Activated CD8-positive, alpha-beta T cell treated with anti-CD3 and anti-CD28 coated beads for 36 hours (primary cell): ENCODE data around the gene SUPT3H. TPM values are rescaled to one million over a fixed set of nuclear protein-coding genes. Genes with fewer than 3 reads are reported as not detected.

Experiments
- ATAC-seq: fragments of 200-7000 bp; cut with Tn5 transposase; one replicate; pipeline ENCODE4 v1.10.0; 2021; ENCODE audit warnings: mild to moderate bottlenecking, moderate library complexity
- CTCF ChIA-PET: fragments of 350-600 bp; sonication (Branson Sonifier 250); formaldehyde crosslinking; loops from one replicate; lab custom pipeline; 2021; ENCODE audit warnings: antibody characterized with exemption; lab: Charles Lee
- POLR2A ChIA-PET: fragments of 350-600 bp; sonication (Branson Sonifier 250); formaldehyde crosslinking; loops from one replicate; lab custom pipeline; 2021; ENCODE audit warnings: antibody characterized with exemption; lab: Charles Lee
- DNase-seq: peaks from one replicate; pipeline ENCODE4 v3.0.0-alpha.2; 2020
- H3K27ac Mint-ChIP-seq: one replicate; pipeline ENCODE4 v1.8.0; 2021; ENCODE audit warnings: mild to moderate bottlenecking, mixed read lengths
- H3K27me3 Mint-ChIP-seq: one replicate; pipeline ENCODE4 v1.8.0; 2021; ENCODE audit warnings: mixed read lengths
- H3K36me3 Mint-ChIP-seq: one replicate; pipeline ENCODE4 v1.8.0; 2021; ENCODE audit warnings: low read depth, mixed read lengths
- H3K4me1 Mint-ChIP-seq: one replicate; pipeline ENCODE4 v1.8.0; 2021; ENCODE audit warnings: low read depth, mixed read lengths
- H3K4me3 Mint-ChIP-seq: one replicate; pipeline ENCODE4 v1.8.0; 2021; ENCODE audit warnings: mild to moderate bottlenecking, moderate library complexity, mixed read lengths
- H3K9me3 Mint-ChIP-seq: one replicate; pipeline ENCODE4 v1.8.0; 2021; ENCODE audit warnings: mixed read lengths
- intact Hi-C: fragments of 100-400 bp; cut with micrococcal nuclease; formaldehyde crosslinking; loops from one replicate; pipeline ENCODE4 v1.10.0; 2022
- total RNA-seq, 2 experiments: library from RNA; stranded (reverse); gene quantifications; one replicate each; pipeline ENCODE4 v1.2.3, GENCODE V29; 2021
- TF ChIP-seq, protein P1 (sequence below): fragments of 200-600 bp; IDR thresholded peaks from one replicate; pipeline ENCODE4 v1.8.0; 2022; ENCODE audit warnings: antibody characterized with exemption, mild to moderate bottlenecking

SUPT3H gene
- total RNA-seq, 2 experiments from 2014 or later: 20.0 to 20.2 TPM

DNA sequence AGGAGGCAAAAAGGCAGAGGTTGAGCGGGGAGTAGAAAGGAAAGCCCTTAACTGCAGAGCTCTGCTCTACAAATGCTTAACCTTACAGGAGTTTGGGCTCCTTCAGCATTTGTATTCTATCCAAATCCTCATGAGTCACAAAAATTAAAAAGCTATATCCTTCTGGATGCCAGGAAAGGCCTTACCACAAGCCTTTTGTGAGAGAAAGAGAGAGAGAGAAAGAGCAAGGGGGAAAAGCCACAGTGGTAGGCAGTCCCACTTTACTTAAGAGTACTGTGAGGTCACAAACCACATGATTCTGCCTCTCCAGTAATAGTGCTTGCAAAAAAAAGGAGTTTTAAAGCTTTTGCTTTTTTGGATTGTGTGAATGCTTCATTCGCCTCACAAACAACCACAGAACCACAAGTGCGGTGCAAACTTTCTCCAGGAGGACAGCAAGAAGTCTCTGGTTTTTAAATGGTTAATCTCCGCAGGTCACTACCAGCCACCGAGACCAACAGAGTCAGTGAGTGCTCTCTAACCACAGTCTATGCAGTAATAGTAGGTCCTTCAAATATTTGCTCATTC lies 49.7 kb downstream of the SUPT3H start, which contains the start of gene RUNX2:
TSS of gene RUNX2 (plus strand) at position 375 of the 567 bp plus-strand sequence. CDS start 397 bp downstream, outside the sequence.
- ChIA-PET CTCF (interaction anchor here (0.8 kb wide), 1 partner anchor 29 kb away, joined by 3 read pairs; no protein-coding TSS in a partner anchor), POLR2A (no interaction called here)
- TF ChIP-seq, protein P1, sequence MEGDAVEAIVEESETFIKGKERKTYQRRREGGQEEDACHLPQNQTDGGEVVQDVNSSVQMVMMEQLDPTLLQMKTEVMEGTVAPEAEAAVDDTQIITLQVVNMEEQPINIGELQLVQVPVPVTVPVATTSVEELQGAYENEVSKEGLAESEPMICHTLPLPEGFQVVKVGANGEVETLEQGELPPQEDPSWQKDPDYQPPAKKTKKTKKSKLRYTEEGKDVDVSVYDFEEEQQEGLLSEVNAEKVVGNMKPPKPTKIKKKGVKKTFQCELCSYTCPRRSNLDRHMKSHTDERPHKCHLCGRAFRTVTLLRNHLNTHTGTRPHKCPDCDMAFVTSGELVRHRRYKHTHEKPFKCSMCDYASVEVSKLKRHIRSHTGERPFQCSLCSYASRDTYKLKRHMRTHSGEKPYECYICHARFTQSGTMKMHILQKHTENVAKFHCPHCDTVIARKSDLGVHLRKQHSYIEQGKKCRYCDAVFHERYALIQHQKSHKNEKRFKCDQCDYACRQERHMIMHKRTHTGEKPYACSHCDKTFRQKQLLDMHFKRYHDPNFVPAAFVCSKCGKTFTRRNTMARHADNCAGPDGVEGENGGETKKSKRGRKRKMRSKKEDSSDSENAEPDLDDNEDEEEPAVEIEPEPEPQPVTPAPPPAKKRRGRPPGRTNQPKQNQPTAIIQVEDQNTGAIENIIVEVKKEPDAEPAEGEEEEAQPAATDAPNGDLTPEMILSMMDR: no peak
- intact Hi-C loops: no loop called here
- Mint-ChIP-seq H3K27ac (peak within 1 kb of the TSS; percentile 89), H3K36me3 (peaks cover 5% of the 10 kb centered on the region), H3K27me3 (no peaks in the 10 kb centered on the region), H3K4me1 (peaks cover 81% of the 10 kb centered on the region), H3K4me3 (peak within 1 kb of the TSS; percentile 76), H3K9me3 (no peaks in the 10 kb centered on the region)
- DNase-seq (peak; percentile 50), ATAC-seq (peak; percentile 81)

DNA sequence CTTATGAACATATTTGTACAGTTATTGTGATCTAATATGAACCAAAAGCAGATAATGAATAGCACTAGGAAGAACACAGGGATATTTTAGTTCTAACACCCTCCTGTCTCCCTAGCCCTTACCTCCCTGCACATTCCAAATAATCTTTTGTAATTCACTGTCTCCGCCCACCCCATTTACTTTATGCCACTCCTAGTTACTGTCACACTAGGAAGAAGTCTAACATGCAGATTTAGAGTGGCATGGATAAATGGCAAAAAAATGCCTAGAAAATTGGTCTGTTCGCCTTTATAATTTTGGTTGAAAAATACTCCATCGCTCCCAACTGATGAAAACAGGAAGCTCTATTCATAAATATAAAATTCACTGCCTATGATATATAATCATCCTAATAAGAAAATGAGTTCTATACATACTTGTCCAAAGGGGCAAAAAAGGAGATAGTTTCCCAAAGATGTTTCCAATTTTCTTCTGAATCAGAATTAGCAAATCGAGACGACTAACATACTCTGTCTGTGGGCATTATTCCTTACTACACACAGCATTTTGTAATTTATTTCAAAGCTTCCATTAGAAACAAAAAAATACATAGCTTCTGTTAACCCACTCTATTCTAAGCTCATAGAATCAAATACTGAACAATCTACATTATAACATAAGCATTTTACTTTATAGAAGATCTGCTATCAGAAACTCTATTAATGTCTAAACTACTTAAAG lies 50.9 kb downstream of the SUPT3H start:
- DNase-seq: no peak
- ChIA-PET POLR2A (no interaction called here), CTCF (no interaction called here)
- Mint-ChIP-seq H3K36me3 (peaks cover 5% of the 10 kb centered on the region), H3K9me3 (no peaks in the 10 kb centered on the region), H3K27me3 (no peaks in the 10 kb centered on the region), H3K4me3 (peak overlapping the region; percentile 76), H3K4me1 (peaks cover 81% of the 10 kb centered on the region), H3K27ac (peak overlapping the region; percentile 89)
- TF ChIP-seq, protein P1: no peak
- no peak for ATAC-seq
- intact Hi-C loops: no loop called here

DNA sequence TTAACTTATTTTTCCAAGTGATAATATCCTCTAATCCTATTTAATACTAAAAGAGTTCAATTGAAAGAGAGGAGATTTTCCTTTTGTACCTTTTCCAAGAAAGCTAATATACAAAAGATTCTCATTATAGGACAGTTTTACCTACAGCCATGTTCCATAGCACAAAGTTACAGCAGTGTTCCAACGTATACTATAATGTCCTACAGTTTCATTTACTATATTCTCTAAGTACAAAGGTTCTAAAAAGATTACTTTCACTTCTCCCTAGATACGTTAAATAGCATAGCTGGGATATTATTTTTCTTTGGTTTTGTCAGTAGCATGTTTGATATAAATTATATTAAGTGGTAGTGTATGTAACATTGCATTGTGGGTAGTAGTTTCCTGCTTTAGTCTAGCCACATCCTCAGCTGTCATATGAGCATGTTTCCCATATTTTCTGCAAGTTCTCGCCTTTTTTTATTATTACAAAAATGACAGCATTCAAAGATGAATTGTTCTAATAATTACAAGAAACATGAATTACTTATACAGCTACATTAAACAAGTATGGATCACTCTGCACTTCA lies 54.0 kb downstream of the SUPT3H start:
- Mint-ChIP-seq H3K4me1 (peaks cover 63% of the 10 kb centered on the region), H3K27me3 (no peaks in the 10 kb centered on the region), H3K27ac (peak overlapping the region; percentile 71), H3K9me3 (no peaks in the 10 kb centered on the region), H3K36me3 (peaks cover 7% of the 10 kb centered on the region), H3K4me3 (peak overlapping the region; percentile 62)
- TF ChIP-seq, protein P1: no peak
- peak; percentile 33 for ATAC-seq
- intact Hi-C loops: no loop called here
- CTCF ChIA-PET: interaction anchor here (0.7 kb wide), 1 partner anchor 70 kb away, joined by 3 read pairs; no protein-coding TSS in a partner anchor
- no peak for DNase-seq
- POLR2A ChIA-PET: interaction anchor here (0.6 to 0.9 kb wide), 2 partner anchors 28 to 54 kb away, joined by 3 read pairs; partner anchors contain the start of gene SUPT3H

DNA sequence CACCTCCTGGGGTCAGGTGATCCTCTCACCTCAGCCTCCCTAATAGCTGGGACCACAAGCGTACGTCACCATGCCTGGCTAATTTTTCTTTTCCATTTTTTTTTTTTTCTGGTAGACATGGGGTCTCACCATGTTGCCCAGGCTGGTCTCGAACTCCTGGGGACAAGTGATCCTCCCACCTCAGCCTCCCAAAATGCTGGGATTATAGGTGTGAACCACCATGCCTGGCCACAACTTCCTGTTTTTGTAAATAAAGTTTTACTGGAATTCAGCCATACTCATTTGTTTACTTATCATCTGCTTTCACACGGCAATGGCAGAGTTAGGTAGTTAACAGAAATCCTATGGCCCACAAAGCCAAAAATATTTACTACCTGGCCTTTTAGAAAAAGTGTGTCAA lies 57.4 kb downstream of the SUPT3H start:
- intact Hi-C loops: no loop called here
- TF ChIP-seq, protein P1: no peak
- peaks cover 7% of the 10 kb centered on the region for H3K9me3 Mint-ChIP-seq
- H3K27ac Mint-ChIP-seq: no peak overlapping the region
- H3K4me1 Mint-ChIP-seq: peaks cover 44% of the 10 kb centered on the region
- POLR2A ChIA-PET: no interaction called here
- CTCF ChIA-PET: no interaction called here
- H3K27me3 Mint-ChIP-seq: no peaks in the 10 kb centered on the region
- H3K36me3 Mint-ChIP-seq: peaks cover 24% of the 10 kb centered on the region
- H3K4me3 Mint-ChIP-seq: no peak overlapping the region
- DNase-seq (no peak), ATAC-seq (no peak)
